Large intestine (tissue), 3 donors: Measurements from ENCODE around the gene PARD3. TPM values are rescaled to one million over a fixed set of nuclear protein-coding genes. Genes with fewer than 3 reads are reported as not detected.

Experiments used
- DNase-seq, 2 donors: peaks; one replicate each; pipeline versions ENCODE4 v3.0.0 to v3.0.0-alpha.2; 2013
- H3K27ac ChIP-seq: one replicate; pipeline ENCODE4 v1.5.1; 2013; ENCODE audit warnings: low read length
- H3K27me3 ChIP-seq: 2 replicates; pipeline ENCODE4 v1.6.1; 2013; ENCODE audit warnings: low read length; ENCODE audit not compliant: control insufficient read depth, insufficient read depth
- H3K36me3 ChIP-seq: 2 replicates; pipeline ENCODE4 v1.6.1; 2013; ENCODE audit warnings: low read length; ENCODE audit not compliant: control insufficient read depth, insufficient read depth
- H3K4me1 ChIP-seq: one replicate; pipeline ENCODE4 v1.6.1; 2013; ENCODE audit warnings: low read length; ENCODE audit not compliant: control insufficient read depth, insufficient read depth
- H3K4me3 ChIP-seq: one replicate; pipeline ENCODE4 v1.5.1; 2013; ENCODE audit warnings: low read length
- H3K9me3 ChIP-seq: one replicate; pipeline ENCODE4 v1.6.1; 2013; ENCODE audit warnings: mild to moderate bottlenecking, low read depth, low read length, moderate library complexity; ENCODE audit not compliant: control insufficient read depth
- WGBS: methylation state at CpG from one replicate; pipeline ENCODE4 v1.1.5; 2013; ENCODE audit warnings: low lambda C conversion rate; ENCODE audit not compliant: insufficient coverage; 5-methylcytosine and 5-hydroxymethylcytosine counted together
- polyA plus RNA-seq: library from polyadenylated mRNA; unstranded; fragments of 120-200 nt; gene quantifications from one replicate; pipeline ENCODE4 v1.2.1, GENCODE V29; 2013

Gene PARD3
- polyA plus RNA-seq, 1 donor: 25.5 TPM

DNA sequence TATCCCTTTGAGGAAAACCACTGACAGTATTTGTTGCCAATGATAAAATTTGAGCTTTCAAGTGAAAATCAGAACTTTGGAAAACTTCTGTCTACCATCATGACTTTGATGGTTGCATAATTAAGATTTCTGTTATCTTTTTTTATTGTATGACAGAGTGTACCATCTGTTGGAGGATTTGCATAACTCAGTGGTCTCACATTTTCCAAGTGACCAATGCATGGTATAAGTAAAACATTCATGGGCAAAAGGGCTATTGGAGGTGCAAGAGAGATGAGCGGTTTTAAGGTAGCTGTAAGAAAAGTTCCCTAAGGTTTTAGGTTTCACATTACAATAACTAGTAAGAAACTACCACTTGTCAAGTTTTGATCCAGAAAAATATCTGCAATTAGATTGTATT, 625.3 kb downstream of the PARD3 start:
- H3K4me1 ChIP-seq: no peaks in the 10 kb centered on the region
- no peak overlapping the region for H3K4me3 ChIP-seq
- WGBS: no CpG with 5 or more reads among the region's 1 CpG
- no peak for DNase-seq
- no peak overlapping the region for H3K27ac ChIP-seq
- no peaks in the 10 kb centered on the region for H3K36me3 ChIP-seq
- no peaks in the 10 kb centered on the region for H3K9me3 ChIP-seq
- no peaks in the 10 kb centered on the region for H3K27me3 ChIP-seq

GRCh38 chr10:34188221-34188620, 626.9 kb downstream of the PARD3 start:
- H3K4me3 ChIP-seq: no peak overlapping the region
- H3K27me3 ChIP-seq: no peaks in the 10 kb centered on the region
- no peaks in the 10 kb centered on the region for H3K36me3 ChIP-seq
- H3K27ac ChIP-seq: no peak overlapping the region
- no CpG with 5 or more reads among the region's 5 CpGs for WGBS
- no peaks in the 10 kb centered on the region for H3K4me1 ChIP-seq
- no peak for DNase-seq
- H3K9me3 ChIP-seq: no peaks in the 10 kb centered on the region

GRCh38 chr10:34187201-34187600, 627.9 kb downstream of the PARD3 start:
- WGBS: 86% methylated on average over 1 of the region's 1 CpG
- H3K4me3 ChIP-seq: no peak overlapping the region
- no peak overlapping the region for H3K27ac ChIP-seq
- no peaks in the 10 kb centered on the region for H3K36me3 ChIP-seq
- no peaks in the 10 kb centered on the region for H3K9me3 ChIP-seq
- H3K27me3 ChIP-seq: no peaks in the 10 kb centered on the region
- H3K4me1 ChIP-seq: no peaks in the 10 kb centered on the region
- no peak for DNase-seq

DNA sequence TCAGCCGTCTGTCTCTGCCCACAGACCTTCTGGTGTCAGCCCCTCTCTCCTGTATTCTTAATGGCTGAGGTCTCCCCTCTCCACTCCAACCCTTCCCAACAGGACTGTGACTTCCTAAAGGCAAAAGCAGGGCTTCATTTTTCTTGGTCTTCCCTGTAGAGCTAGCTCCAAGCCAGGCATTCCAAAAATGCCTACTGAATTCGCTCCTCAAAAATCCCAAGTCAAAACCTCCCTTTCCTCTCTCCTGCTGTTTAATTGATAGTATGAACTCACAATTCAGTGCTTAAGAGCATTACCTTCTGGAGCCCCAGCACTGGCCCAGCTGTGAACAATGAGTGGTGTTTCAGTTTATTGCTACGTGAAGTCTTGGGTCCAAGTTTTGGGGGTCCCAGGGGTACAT, 628.4 kb downstream of the PARD3 start:
- H3K36me3 ChIP-seq: no peaks in the 10 kb centered on the region
- DNase-seq: no peak
- H3K27ac ChIP-seq: no peak overlapping the region
- no peaks in the 10 kb centered on the region for H3K4me1 ChIP-seq
- H3K4me3 ChIP-seq: no peak overlapping the region
- H3K27me3 ChIP-seq: no peaks in the 10 kb centered on the region
- WGBS: no CpG with 5 or more reads among the region's 3 CpGs
- H3K9me3 ChIP-seq: no peaks in the 10 kb centered on the region

DNA sequence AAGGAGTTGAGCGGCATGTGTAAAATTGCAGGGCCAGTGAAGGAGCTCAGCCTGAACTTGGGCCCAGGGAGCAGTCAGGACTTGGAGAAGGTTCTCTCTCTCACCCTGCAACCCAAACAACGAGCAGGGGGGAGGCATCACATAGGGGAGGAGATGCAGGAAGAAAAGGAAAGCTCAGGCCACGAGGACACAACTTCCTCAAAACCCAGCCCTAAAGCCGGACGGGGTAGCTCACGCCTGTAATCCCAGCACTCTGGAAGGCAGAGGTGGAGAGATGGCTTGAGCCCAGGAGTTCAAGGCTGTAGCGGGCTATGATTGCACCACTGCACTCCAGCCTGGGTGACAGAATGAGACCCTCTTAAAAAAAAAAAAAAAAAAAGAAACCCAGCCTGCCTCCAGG, 629.1 kb downstream of the PARD3 start:
- Histone ChIP-seq H3K4me1 (no peaks in the 10 kb centered on the region), H3K27me3 (no peaks in the 10 kb centered on the region), H3K36me3 (no peaks in the 10 kb centered on the region), H3K27ac (no peak overlapping the region), H3K9me3 (no peaks in the 10 kb centered on the region), H3K4me3 (no peak overlapping the region)
- DNase-seq: no peak
- no CpG with 5 or more reads among the region's 7 CpGs for WGBS

DNA sequence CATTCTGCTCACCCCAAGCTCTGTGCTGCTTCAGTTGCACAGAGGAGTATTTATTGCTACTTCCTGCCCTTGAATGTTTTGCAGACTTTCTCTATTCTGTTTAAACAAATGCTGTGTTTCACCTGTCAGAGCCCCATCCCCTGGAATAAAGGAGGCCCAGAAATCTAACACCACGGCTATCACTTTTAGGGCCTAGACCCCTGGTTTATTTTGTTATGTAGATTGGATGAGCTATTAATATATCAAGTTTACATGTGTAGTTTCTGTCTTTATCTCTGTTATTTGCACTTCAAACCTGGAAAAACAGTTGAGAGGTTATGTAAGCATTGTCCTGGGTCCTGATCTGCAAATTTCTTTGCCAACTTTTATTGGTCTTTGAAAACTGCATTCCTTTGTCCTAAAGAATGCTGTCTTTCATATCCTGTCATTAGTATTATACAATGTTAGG, 630.1 kb downstream of the PARD3 start:
- Histone ChIP-seq H3K9me3 (no peaks in the 10 kb centered on the region), H3K27me3 (no peaks in the 10 kb centered on the region), H3K4me1 (no peaks in the 10 kb centered on the region), H3K4me3 (no peak overlapping the region), H3K36me3 (no peaks in the 10 kb centered on the region), H3K27ac (no peak overlapping the region)
- 0% methylated on average over 1 of the region's 1 CpG for WGBS
- peak in 1 of 2 donors; percentile 19 for DNase-seq

DNA sequence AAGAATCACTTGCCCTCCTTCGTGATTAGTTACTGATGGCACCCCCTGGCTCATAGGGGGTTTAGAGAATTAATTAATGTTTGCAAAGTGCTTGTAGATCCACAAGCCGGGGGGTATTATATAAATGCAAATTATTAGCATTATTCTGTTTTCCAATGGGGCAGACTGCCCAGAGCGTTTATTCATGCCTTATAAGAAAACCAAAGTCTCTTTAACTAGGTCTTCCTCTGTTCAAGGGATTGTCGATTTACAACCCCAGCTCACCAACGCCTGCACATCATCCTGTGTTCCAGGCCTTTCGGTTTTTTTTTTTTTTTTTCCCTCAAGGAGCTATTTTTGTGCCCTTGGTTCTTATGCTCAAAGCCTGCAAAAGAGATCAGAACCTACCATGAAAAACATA, 630.7 kb downstream of the PARD3 start:
- H3K27ac ChIP-seq: no peak overlapping the region
- 44% methylated on average over 3 of the region's 6 CpGs for WGBS
- no peaks in the 10 kb centered on the region for H3K9me3 ChIP-seq
- no peak overlapping the region for H3K4me3 ChIP-seq
- H3K36me3 ChIP-seq: no peaks in the 10 kb centered on the region
- no peaks in the 10 kb centered on the region for H3K4me1 ChIP-seq
- no peak for DNase-seq
- no peaks in the 10 kb centered on the region for H3K27me3 ChIP-seq

GRCh38 chr10:34183016-34183796, 631.9 kb downstream of the PARD3 start:
- Histone ChIP-seq H3K9me3 (no peaks in the 10 kb centered on the region), H3K4me3 (no peak overlapping the region), H3K27me3 (no peaks in the 10 kb centered on the region), H3K27ac (no peak overlapping the region), H3K4me1 (no peaks in the 10 kb centered on the region), H3K36me3 (no peaks in the 10 kb centered on the region)
- DNase-seq: no peak
- WGBS: 71% methylated on average over 1 of the region's 15 CpGs

- DNase-seq: no peak
- Histone ChIP-seq H3K4me3 (no peak overlapping the region), H3K9me3 (no peaks in the 10 kb centered on the region), H3K36me3 (no peaks in the 10 kb centered on the region), H3K27me3 (no peaks in the 10 kb centered on the region), H3K27ac (no peak overlapping the region), H3K4me1 (no peaks in the 10 kb centered on the region)
- no CpG with 5 or more reads among the region's 10 CpGs for WGBS
Observed at GRCh38 chr10:34181553-34182300, 633.4 kb downstream of the PARD3 start.

DNA sequence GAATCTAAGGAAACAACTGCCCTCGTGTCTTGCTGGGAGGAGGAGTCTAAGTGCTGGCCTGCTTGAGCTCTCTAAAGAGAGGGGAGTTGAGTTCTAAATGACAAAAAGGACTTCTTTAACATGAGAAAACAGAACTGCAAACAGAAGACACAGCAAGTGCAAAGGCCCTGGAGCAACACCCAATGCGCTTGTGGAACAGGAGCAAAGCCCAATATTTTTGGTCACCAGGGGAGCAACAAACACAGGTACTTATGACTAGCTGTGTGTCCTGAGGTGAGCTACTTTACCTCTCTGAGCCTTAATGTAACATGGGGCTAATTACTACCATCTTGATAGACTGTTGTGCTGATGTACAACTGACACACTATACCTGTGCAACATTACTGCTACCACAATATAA, 634.3 kb downstream of the PARD3 start:
- no peak overlapping the region for H3K27ac ChIP-seq
- H3K27me3 ChIP-seq: no peaks in the 10 kb centered on the region
- no peaks in the 10 kb centered on the region for H3K4me1 ChIP-seq
- 83% methylated on average over 1 of the region's 2 CpGs for whole genome bisulfite sequencing
- H3K4me3 ChIP-seq: no peak overlapping the region
- DNase-seq: no peak
- no peaks in the 10 kb centered on the region for H3K9me3 ChIP-seq
- no peaks in the 10 kb centered on the region for H3K36me3 ChIP-seq
